ENCODE data around the gene NTSR2.

DNA sequence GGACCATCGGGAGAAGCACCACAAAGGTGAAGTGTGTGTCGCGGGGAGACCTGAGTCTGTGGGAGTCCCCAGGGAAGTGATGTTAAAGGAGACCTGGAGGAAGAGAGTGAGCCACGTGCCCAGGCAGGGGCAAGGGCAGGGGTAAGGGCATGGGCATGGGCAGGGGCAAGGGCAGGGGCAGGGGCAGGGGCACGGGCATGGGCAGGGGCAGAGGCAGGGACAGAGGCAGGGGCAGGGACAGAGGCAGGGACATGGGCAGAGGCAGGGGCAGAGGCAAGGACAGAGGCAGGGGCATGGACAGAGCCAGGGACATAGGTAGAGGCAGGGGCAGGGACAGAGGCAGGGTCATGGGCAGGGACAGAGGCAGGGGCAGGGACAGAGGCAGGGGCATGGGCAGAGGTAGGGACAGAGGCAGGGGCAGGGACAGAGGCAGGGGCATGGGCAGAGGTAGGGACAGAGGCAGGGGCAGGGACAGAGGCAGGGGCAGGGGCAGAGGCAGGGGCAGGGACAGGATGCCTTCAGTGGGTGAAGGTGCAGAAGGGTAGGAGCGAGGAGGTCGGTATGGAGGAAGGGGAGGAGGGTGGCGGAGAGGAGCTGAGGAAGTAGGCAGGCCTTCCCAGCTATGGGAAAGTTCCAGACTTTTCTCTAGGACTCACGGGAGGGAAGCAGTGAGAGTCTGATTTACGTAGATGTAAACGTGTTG, 33.3 kb downstream of the NTSR2 start:
- TF ChIP-seq, protein P1, sequence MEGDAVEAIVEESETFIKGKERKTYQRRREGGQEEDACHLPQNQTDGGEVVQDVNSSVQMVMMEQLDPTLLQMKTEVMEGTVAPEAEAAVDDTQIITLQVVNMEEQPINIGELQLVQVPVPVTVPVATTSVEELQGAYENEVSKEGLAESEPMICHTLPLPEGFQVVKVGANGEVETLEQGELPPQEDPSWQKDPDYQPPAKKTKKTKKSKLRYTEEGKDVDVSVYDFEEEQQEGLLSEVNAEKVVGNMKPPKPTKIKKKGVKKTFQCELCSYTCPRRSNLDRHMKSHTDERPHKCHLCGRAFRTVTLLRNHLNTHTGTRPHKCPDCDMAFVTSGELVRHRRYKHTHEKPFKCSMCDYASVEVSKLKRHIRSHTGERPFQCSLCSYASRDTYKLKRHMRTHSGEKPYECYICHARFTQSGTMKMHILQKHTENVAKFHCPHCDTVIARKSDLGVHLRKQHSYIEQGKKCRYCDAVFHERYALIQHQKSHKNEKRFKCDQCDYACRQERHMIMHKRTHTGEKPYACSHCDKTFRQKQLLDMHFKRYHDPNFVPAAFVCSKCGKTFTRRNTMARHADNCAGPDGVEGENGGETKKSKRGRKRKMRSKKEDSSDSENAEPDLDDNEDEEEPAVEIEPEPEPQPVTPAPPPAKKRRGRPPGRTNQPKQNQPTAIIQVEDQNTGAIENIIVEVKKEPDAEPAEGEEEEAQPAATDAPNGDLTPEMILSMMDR (IDR thresholded peaks at IDR 0.05): no peak
- TF ChIP-seq EZH2 (IDR thresholded peaks at IDR 0.05): no peak

Measured in neural progenitor cell (in vitro differentiated cells).